MM.1S (cell line): ENCODE data around the gene CD109.

Source experiments
- EZH2 ChIP-seq: fragments of 300-600 bp; sonication (generic); optimal IDR thresholded peaks from 2 replicates; pipeline ENCODE3; 2017; ENCODE audit warnings: low read depth, mild to moderate bottlenecking, antibody characterized with exemption, low read length, mixed read lengths
- EZH2phosphoT487 ChIP-seq: fragments of 300-600 bp; sonication (generic); IDR thresholded peaks from 2 replicates; pipeline ENCODE4 v1.6.1; 2018; ENCODE audit warnings: antibody characterized with exemption, low read length
- TF ChIP-seq, protein P1 (sequence below): fragments of 300-600 bp; sonication (generic); IDR thresholded peaks from 2 replicates; pipeline ENCODE4 v1.5.1; 2016; ENCODE audit warnings: antibody characterized with exemption, low read length, mixed read lengths

- TF ChIP-seq, protein P1, sequence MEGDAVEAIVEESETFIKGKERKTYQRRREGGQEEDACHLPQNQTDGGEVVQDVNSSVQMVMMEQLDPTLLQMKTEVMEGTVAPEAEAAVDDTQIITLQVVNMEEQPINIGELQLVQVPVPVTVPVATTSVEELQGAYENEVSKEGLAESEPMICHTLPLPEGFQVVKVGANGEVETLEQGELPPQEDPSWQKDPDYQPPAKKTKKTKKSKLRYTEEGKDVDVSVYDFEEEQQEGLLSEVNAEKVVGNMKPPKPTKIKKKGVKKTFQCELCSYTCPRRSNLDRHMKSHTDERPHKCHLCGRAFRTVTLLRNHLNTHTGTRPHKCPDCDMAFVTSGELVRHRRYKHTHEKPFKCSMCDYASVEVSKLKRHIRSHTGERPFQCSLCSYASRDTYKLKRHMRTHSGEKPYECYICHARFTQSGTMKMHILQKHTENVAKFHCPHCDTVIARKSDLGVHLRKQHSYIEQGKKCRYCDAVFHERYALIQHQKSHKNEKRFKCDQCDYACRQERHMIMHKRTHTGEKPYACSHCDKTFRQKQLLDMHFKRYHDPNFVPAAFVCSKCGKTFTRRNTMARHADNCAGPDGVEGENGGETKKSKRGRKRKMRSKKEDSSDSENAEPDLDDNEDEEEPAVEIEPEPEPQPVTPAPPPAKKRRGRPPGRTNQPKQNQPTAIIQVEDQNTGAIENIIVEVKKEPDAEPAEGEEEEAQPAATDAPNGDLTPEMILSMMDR = no peak
- TF ChIP-seq EZH2 = no peak
- no peak for TF ChIP-seq EZH2phosphoT487
Measured at GRCh38 chr6:73867411-73867810, 171.4 kb downstream of the CD109 start.
